H7 (cell line): ENCODE data around the gene SGMS1. TPM values are rescaled to one million over a fixed set of nuclear protein-coding genes. Genes with fewer than 3 reads are reported as not detected.
"Not testable (repeated sequence)": the region's sequence is repeated elsewhere in the genome, so short reads cannot be mapped to it uniquely, and the experiment has no call there.

ENCODE experiments used
- DNase-seq: peaks from one replicate; pipeline ENCODE4 v3.0.0; 2012
- H3K27me3 ChIP-seq: 2 replicates; pipeline ENCODE4 v1.6.0; 2011; ENCODE audit warnings: mild to moderate bottlenecking, low read length; ENCODE audit not compliant: control insufficient read depth, insufficient read depth
- H3K36me3 ChIP-seq: replicated peaks from 2 replicates; pipeline ENCODE4 v1.5.1; 2011; ENCODE audit warnings: low read length; ENCODE audit not compliant: control insufficient read depth, insufficient read depth
- H3K4me3 ChIP-seq: 2 replicates; pipeline ENCODE4 v1.5.1; 2011; ENCODE audit warnings: low read depth, mild to moderate bottlenecking, control low read depth, low read length, moderate library complexity; ENCODE audit not compliant: insufficient read depth
- total RNA-seq: library from RNA; depleted of rRNA; stranded (reverse); fragments of >200 nt; shearing (Covaris generic); gene quantifications from 2 replicates; pipeline ENCODE4 v1.2.3, GENCODE V29; 2014

Gene SGMS1
- total RNA-seq, 1 experiment from 2014 or later = 19.4 TPM

GRCh38 chr10:50503156-50503555 is 120.6 kb downstream of the SGMS1 start:
- H3K4me3 ChIP-seq, H3K27me3 ChIP-seq, H3K36me3 ChIP-seq, DNase-seq: not testable (repeated sequence)

DNA sequence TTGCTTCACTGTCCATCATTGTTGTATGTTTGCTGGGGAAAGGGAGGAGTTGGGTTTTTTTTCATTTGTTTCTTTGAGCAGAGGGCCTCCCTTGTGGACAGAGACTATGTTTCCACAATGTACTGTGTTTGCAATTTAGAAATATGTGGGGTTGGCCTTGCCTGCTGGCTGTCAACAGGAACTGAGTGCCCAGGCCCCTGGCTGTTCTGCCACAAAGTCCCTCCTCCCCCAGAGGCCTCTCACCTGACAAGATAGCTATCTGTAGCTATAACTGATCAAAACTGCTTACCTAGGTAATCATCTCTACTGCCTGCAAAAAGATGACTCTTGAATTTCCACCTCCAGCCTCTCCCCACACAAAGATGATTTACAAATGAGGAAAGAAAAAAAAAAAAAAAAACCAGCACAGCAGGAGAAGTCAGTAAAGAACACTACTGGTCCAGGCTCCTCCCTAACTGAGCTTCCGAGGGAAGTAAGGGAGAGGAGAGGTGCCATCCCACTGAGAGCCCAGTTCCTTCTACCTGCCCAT is 121.8 kb downstream of the SGMS1 start:
- Histone ChIP-seq H3K4me3 (no peak overlapping the region), H3K36me3 (no peaks in the 10 kb centered on the region), H3K27me3 (no peaks in the 10 kb centered on the region)
- DNase-seq = peak; percentile 22

DNA sequence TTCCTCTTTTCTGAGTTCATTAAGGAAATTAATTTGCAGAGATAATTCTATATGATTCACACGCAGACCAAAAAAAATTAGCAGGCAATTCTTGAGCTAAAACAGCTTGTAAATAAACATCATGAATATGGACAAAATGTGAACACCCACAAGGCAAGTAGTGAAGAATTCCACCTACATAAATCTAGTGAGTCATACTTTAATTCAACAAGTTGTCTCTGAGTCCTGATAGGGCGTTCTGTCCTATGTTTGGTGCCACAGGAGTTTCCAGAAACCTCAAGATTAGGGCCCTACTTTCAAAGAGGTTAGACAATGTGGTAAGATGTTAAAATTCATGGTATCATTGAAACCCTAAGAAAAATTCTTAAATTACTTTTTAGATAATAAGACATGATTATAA is 122.3 kb downstream of the SGMS1 start:
- no peaks in the 10 kb centered on the region for H3K36me3 ChIP-seq
- H3K27me3 ChIP-seq = no peaks in the 10 kb centered on the region
- H3K4me3 ChIP-seq = no peak overlapping the region
- no peak for DNase-seq

DNA sequence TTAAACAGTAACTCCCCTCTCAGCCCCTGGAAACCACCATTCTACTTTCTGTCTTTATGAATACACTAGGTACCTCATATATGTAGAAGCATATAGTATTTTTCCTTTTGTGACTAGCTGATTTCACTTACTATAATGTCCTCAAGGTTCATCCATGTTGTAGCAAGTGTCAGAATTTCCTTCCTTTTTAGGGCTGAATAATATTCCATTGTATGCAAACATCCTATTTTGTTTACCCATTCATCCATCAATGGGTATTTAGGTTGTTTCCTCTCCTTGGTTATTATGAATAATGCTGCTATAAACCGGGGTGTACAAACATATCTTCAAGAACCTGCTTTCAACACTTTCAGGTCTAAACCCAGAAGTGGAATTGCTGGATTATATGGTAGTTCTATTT is 125.3 kb downstream of the SGMS1 start:
- no peak for DNase-seq
- H3K4me3 ChIP-seq = no peak overlapping the region
- no peaks in the 10 kb centered on the region for H3K27me3 ChIP-seq
- no peaks in the 10 kb centered on the region for H3K36me3 ChIP-seq

DNA sequence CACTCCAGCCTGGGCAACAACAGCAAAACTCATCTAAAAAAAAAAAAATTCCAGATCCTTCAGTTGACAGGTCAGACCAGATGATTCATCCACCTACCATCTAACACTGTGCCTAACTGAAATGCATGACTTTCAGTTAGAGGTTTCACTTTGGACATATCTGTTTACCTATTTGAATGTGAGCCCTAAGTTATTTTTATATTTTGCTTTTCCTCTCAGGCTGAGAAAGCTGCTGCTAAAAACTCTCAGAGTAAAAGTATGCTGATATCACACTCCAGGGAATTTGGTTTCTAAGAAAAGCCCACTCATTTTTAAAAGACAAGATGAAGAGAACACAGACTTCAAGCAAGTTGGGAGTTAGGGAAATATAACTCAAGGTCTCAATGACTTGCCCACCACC is 126.0 kb downstream of the SGMS1 start:
- Histone ChIP-seq H3K27me3 (no peaks in the 10 kb centered on the region), H3K36me3 (no peaks in the 10 kb centered on the region), H3K4me3 (no peak overlapping the region)
- no peak for DNase-seq

DNA sequence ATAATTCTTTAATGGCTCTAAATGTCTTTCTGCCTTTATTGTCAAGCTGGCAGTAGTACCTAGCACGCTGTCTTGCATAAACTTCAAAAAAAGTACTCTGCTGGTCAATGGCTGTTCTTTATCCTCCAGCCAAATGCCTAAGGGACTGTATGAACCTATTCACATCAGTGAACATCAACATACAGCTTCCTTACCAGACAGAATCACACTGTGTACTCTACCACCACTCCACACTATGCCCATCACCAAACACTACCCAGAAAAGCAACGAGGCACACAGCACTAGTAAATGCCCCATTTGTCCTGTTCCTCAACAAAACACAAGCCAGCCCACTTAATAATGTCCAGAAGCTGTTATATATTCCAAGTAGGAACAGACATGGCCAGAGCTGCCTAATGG is 127.5 kb downstream of the SGMS1 start:
- no peaks in the 10 kb centered on the region for H3K36me3 ChIP-seq
- H3K4me3 ChIP-seq = no peak overlapping the region
- no peak for DNase-seq
- no peaks in the 10 kb centered on the region for H3K27me3 ChIP-seq

DNA sequence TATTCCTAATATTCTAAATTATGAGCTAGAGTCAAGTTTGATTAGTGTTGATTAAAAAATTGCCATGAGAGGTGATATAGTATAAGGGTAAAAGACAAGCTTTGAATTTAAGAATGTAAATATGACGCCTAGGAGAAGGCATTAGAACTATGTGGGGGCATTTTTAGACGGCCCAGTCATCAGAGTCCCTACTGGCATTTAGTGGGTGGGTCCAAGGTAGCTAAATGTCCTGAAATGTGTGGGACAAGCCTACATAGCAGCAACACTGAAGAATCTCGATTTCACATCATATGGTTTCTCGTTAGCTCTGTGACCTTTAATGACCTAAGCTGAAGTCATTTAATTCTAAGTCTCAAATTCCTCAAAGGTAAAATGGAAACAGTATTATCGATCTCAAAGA is 133.5 kb downstream of the SGMS1 start:
- no peaks in the 10 kb centered on the region for H3K27me3 ChIP-seq
- H3K4me3 ChIP-seq = no peak overlapping the region
- H3K36me3 ChIP-seq = no peaks in the 10 kb centered on the region
- DNase-seq = no peak

DNA sequence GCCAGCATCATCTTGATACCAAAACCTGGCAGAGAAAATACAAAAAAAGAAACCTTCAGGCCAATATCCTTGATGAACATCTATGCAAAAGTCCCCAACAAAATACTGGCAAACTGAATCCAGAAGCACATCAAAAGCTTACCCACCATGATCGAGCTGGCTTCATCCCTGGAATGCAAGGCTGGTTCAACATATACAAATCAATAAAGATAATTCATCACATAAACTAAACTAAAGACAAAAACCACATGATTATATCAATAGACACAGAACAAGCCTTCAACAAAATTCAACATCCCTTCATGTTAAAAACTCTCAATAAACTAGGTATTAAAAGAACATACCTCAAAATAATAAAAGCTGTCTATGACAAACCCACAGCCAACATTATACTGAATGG is 139.2 kb downstream of the SGMS1 start:
- not testable (repeated sequence) for H3K27me3 ChIP-seq, H3K4me3 ChIP-seq, H3K36me3 ChIP-seq, DNase-seq

- Histone ChIP-seq H3K4me3 (no peak overlapping the region), H3K27me3 (no peaks in the 10 kb centered on the region), H3K36me3 (no peaks in the 10 kb centered on the region)
- no peak for DNase-seq
These were observed 143.4 kb downstream of the SGMS1 start for GRCh38 chr10:50480054-50481007.

GRCh38 chr10:50477287-50478203 is 146.2 kb downstream of the SGMS1 start:
- no peaks in the 10 kb centered on the region for H3K36me3 ChIP-seq

GRCh38 chr10:50473756-50474155 is 150.0 kb downstream of the SGMS1 start:
- Histone ChIP-seq H3K36me3 (no peaks in the 10 kb centered on the region), H3K27me3 (no peaks in the 10 kb centered on the region), H3K4me3 (no peak overlapping the region)
- no peak for DNase-seq

More at GRCh38 chr10:50477287-50478203, 146.2 kb downstream of the SGMS1 start:
- no peak for DNase-seq
- no peaks in the 10 kb centered on the region for H3K27me3 ChIP-seq
- no peak overlapping the region for H3K4me3 ChIP-seq

GRCh38 chr10:50472914-50473313 is 150.8 kb downstream of the SGMS1 start:
- no peak overlapping the region for H3K4me3 ChIP-seq
- DNase-seq = no peak
- no peaks in the 10 kb centered on the region for H3K27me3 ChIP-seq
- H3K36me3 ChIP-seq = no peaks in the 10 kb centered on the region

DNA sequence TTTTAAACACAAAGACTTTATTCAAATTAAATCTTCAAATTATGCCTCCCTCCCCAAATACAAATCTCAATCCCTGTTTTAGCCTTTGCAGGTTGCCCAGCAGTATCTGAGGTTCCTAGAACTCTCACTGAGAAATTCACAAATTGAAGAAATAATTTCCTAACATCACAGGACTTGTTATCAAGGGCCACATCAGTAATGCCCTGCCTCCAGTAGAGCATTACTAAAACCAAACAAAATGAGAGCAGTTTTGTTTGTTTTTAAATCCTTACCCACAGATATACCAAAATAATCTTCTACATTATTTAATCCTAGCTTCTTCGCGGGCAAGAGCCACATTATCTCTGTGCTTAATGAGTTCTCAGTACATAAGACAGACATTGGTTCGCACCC is 152.2 kb downstream of the SGMS1 start:
- no peak for DNase-seq
- H3K27me3 ChIP-seq = no peaks in the 10 kb centered on the region
- no peaks in the 10 kb centered on the region for H3K36me3 ChIP-seq
- no peak overlapping the region for H3K4me3 ChIP-seq

DNA sequence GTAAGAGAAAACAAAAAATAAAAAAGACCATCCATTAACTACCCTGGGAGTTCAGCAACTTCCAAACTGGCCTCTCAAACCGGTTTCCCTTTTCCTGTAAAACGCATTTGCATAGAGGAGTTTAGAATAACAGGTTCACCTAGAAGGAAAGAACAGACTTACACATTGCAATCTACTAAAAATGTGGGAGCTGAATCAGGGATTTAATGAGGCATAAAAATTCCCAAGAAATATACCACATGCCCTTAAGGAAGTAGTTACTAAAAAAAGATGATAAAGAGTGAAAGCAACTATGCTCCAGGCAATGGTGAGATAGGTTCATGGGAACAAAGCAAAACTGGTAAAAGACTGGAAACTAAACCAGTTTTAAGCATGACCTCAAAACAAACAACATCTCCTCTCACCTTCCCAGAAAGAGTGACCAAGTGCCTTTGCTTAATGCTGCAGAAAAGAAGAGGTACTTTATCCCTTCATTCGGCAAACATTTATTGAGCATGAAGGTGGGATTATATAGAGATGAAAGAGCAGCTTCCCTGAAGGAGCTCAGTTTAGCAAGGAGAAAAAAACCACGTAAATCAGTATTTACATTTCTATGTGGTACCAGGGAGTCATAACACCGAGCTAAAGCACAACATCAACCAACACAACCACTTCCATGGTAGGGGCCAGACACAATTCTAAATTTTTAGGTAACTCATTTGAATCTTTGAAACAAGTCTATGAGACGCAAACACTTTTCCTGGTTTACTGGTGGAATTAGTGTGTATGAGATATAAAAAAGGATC is 152.8 kb downstream of the SGMS1 start:
- no peaks in the 10 kb centered on the region for H3K27me3 ChIP-seq
- DNase-seq = no peak
- no peaks in the 10 kb centered on the region for H3K36me3 ChIP-seq
- H3K4me3 ChIP-seq = no peak overlapping the region
